ENCODE results near the gene IER3. TPM values are rescaled to one million over a fixed set of nuclear protein-coding genes. Genes with fewer than 3 reads are reported as not detected.
A peak's percentile ranks its signal among the peaks of the same experiment; 100 is the strongest.

IER3 gene
- total and polyA plus RNA-seq, 2 of the 13 experiments (the other 11 are each of a cell fraction or from before 2014, with no cell fraction given): 51.1 to 131 TPM

- TF ChIP-seq AFF4 (CRISPR knock-in tag; IDR thresholded peaks at IDR 0.05) (peak; percentile 54; the same call in 1 of the 2 replicates), EHMT2 (IDR thresholded peaks at IDR 0.05; ENCODE audit: borderline replicate concordance, low read depth, low read length) (no peak; the same call in 1 of the 2 replicates), ZNF704 (CRISPR knock-in tag; IDR thresholded peaks at IDR 0.05; ENCODE audit: borderline replicate concordance) (peak; percentile 72; the same call in 1 of the 2 replicates), BRCA1 (CRISPR knock-in tag; IDR thresholded peaks at IDR 0.05) (no peak), UBTF (CRISPR knock-in tag; IDR thresholded peaks at IDR 0.05) (peak; percentile 76; the same call in 1 of the 2 replicates), NCOA1 (CRISPR knock-in tag; IDR thresholded peaks at IDR 0.05) (peak; percentile 96; the same call in 1 of the 2 replicates), KDM1A (CRISPR knock-in tag; IDR thresholded peaks at IDR 0.05) (no peak), FOXA3 (CRISPR knock-in tag; IDR thresholded peaks at IDR 0.05) (peak; percentile 95), ETV6 (CRISPR knock-in tag; conservative IDR thresholded peaks at IDR 0.05) (no peak), ZNF18 (CRISPR knock-in tag; IDR thresholded peaks at IDR 0.05; ENCODE audit: insufficient replicate concordance) (peak; percentile 96), TFDP2 (CRISPR knock-in tag; IDR thresholded peaks at IDR 0.05) (peak; percentile 49; the same call in 1 of the 2 replicates), TAF1 (CRISPR knock-in tag; IDR thresholded peaks at IDR 0.05) (peak; percentile 82), CBFB (CRISPR knock-in tag; IDR thresholded peaks at IDR 0.05) (peak; percentile 41; the same call in 1 of the 2 replicates), TSC22D2 (CRISPR knock-in tag; IDR thresholded peaks at IDR 0.05; ENCODE audit: borderline replicate concordance) (peak; percentile 50; the same call in 1 of the 2 replicates), ZNF138 (CRISPR knock-in tag; IDR thresholded peaks at IDR 0.05; ENCODE audit: low read depth) (peak; percentile 75; the same call in 1 of the 2 replicates), SMYD3 (CRISPR knock-in tag; IDR thresholded peaks at IDR 0.05) (0 out of 2 replicates have a peak, but pooled peaks have one; percentile 20), ZBTB42 (CRISPR knock-in tag; IDR thresholded peaks at IDR 0.05) (no peak), PAF1 (CRISPR knock-in tag; IDR thresholded peaks at IDR 0.05) (no peak; the same call in 1 of the 2 replicates)
Measured at GRCh38 chr6:30763618-30764489, 19.5 kb upstream of the IER3 start (continued).
